SKM-1 (cell line): ENCODE data around the gene SYTL2.

ENCODE experiments used
- DNase-seq: peaks from one replicate; lab custom pipeline; 2025; ENCODE audit not compliant: unreplicated experiment; lab: John Stamatoyannopoulos, UW

Gene SYTL2

GRCh38 chr11:85759915-85760314 is 51.0 kb downstream of the SYTL2 start:
- no peak for DNase-seq

- DNase-seq = no peak
These were observed 52.4 kb downstream of the SYTL2 start for GRCh38 chr11:85758480-85759039.

GRCh38 chr11:85758026-85758425 is 52.9 kb downstream of the SYTL2 start:
- DNase-seq = no peak

GRCh38 chr11:85756401-85757200 is 54.3 kb downstream of the SYTL2 start:
- no peak for DNase-seq

GRCh38 chr11:85755701-85756100 is 55.2 kb downstream of the SYTL2 start:
- no peak for DNase-seq

GRCh38 chr11:85755285-85755684 is 55.7 kb downstream of the SYTL2 start:
- no peak for DNase-seq

GRCh38 chr11:85752890-85753581 is 57.9 kb downstream of the SYTL2 start:
- DNase-seq = no peak

GRCh38 chr11:85752201-85752889 is 58.6 kb downstream of the SYTL2 start:
- no peak for DNase-seq

- DNase-seq = no peak
These were observed 59.2 kb downstream of the SYTL2 start for GRCh38 chr11:85751724-85752123.

GRCh38 chr11:85750646-85751045 is 60.3 kb downstream of the SYTL2 start:
- no peak for DNase-seq

- no peak for DNase-seq
These were observed 61.1 kb downstream of the SYTL2 start for GRCh38 chr11:85749884-85750283.

GRCh38 chr11:85749287-85749834 is 61.6 kb downstream of the SYTL2 start:
- no peak for DNase-seq

GRCh38 chr11:85748455-85748891 is 62.5 kb downstream of the SYTL2 start:
- no peak for DNase-seq

- DNase-seq = peak; percentile 20
These were observed 64.3 kb downstream of the SYTL2 start for GRCh38 chr11:85746670-85747069.

GRCh38 chr11:85745626-85746025 is 65.3 kb downstream of the SYTL2 start:
- no peak for DNase-seq

GRCh38 chr11:85742873-85743275 is 68.1 kb downstream of the SYTL2 start:
- no peak for DNase-seq

GRCh38 chr11:85742348-85742747 is 68.6 kb downstream of the SYTL2 start:
- no peak for DNase-seq

- DNase-seq = no peak
These were observed 70.2 kb downstream of the SYTL2 start for GRCh38 chr11:85740481-85741400.

GRCh38 chr11:85737738-85738137 is 73.2 kb downstream of the SYTL2 start:
- peak; percentile 69 for DNase-seq

- DNase-seq = no peak
These were observed 75.0 kb downstream of the SYTL2 start for GRCh38 chr11:85735876-85736460.
